CD4-positive, alpha-beta T cell treated with Interleukin-17A for 4 hours (primary cell): ENCODE data around the gene SIDT2.
"Not testable (repeated sequence)": the region's sequence is repeated elsewhere in the genome, so short reads cannot be mapped to it uniquely, and the experiment has no call there.

Source experiments
- DNase-seq: peaks from one replicate; pipeline ENCODE4 v3.0.0-alpha.2; 2020; ENCODE audit warnings: mixed read lengths

Gene SIDT2

DNA sequence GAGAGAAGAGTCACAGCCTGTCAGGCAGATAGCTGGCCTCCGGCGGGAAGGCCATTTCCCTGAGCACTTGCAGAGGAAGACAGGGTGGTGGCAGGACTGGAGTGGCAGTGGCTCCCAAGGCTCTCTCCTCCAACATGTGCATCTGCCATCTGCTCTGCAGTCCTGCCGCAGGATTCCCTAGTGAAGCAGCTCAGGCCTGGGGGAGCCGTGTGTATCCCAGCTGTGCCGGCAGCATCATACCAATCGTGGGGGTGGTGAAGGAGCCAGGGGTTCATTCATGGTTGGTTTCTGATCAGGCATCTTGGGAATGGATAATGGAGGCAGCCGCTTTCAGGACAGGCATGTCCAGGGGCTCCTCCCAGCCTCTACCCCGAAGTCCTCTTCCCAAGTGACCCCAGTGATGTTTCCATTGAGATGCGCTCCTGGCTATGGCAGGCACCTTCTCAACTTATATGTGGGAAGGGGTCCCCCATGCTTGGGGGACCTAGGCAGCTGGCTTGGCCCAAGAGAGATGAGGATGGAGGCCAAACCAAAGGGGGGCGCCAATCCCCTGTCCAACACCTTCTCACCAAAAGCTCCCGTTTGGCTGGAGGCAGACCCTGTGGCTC, 26.8 kb downstream of the SIDT2 start:
- no peak for DNase-seq

GRCh38 chr11:117206111-117206510, 27.6 kb downstream of the SIDT2 start:
- not testable (repeated sequence) for DNase-seq

- not testable (repeated sequence) for DNase-seq
Observed at GRCh38 chr11:117206859-117207258, 28.3 kb downstream of the SIDT2 start.

DNA sequence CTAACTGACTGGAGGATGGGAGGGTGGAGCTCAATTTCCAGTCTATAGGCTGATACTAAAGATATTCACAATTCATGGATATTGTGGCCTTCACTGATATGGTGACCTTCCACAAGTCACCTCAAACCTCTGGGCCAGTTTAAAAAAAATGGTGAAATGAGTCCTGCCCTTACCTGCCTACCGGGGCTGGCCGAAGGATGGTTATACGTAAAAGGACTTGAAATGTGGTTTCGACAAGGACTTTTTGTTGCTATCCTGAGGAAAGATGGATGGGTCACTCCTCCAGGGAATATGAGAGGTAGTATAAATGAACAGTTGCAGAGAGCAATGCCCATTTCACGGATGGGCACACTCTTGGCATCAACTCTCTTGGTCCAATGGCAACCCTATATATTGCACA, 28.9 kb downstream of the SIDT2 start:
- not testable (repeated sequence) for DNase-seq

DNA sequence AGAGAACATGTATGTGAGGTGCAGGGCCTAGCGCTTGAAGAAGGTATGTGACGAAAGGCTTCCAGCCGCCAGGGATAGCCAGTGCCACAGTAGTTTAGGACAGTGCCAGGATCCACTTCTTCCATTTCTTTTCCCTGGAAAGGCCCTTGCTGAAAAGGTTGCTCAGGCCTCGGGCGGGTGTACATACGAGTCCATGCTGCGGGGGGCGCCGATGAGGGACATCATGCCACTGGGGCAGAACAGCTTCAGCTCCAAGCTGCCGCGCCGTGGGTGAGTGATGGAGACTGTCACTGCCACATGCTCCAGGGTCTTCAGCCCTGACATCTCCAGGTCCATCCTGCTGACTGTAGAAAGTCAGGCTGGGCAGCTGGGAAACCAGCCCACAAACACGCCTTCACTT, 30.2 kb downstream of the SIDT2 start:
- not testable (repeated sequence) for DNase-seq

DNA sequence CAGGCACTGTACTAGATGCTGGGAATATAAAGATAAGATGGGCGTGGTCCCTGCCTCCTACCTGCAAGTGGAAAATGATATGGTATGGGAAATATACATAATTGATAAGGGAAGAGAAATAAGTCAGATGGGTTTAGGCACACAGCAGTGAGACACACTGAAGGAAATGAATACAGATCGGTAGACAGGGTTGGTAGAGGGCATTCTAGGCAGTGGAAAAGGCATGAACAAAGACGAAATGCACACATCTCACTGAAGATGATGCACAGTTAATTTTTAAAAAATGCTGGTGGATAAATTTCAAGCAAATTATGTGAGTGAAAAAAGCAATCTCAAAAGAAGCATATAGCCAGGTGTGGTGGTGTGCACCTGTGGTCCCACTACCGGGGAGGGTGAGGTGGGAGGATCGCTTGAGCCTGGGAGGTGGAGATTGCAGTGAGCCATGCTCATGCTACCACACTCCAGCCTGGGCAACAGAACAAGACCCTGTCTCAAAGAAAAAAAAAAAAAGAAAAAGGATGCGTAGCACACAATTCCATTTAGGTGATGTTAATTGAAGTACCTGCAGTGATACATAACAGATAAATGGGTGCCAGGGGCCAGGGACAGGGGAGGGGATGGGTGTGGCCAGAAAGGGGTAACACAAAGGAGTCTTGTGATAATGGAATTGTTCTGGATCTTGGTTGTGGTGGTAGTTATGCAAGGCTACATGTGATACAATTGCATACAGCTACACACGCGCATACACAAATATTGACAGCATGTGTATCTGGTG, 31.0 kb downstream of the SIDT2 start:
- not testable (repeated sequence) for DNase-seq

DNA sequence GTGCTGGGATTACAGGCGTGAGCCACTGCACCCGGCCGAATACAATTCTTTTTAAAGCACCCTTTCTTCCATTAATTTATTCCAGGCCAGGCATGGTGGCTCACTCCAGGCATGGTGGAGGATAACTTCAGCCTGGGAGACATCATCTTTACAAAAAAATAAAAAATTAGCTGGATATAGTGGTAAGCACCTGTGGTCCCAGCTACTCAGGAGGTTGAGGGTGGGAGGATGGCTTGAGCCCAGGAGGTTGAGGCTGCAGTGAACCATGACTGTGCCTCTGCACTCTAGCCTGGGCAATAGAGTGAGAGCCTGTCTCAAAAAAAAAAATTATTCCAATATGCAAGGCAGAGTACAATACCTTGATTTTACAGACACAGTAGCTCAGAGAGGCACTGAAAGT, 32.1 kb downstream of the SIDT2 start:
- DNase-seq: no peak

DNA sequence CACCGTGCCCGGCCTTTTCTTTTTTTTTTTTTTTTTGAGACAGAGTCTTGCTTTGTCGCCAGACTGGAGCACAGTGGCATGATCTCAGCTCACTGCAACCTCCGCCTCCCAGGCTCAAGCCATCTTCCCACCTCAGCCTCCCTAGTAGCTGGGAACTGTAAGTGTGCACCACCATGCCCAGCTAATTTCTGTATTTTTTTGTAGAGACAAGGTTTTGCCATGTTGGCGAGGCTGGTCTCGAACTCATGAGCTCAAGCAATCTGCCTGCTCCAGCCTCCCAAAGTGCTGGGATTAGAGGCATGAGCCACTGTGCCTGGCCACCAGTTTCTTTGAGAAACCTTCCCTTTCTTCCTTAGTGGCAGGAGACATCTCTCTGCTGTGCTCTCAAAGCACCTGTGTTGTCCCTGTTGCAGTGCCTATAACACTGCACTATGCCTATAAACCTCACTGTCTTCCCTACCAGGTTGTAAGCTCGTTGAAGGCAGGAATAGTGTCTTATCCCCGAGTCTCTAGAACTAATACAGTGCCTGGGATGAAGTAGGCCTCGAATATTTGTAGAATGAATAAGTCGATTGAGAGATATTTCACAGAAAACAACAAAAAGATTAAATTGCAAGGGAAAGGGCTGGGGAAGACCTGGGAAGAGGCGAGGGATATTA, 34.3 kb downstream of the SIDT2 start:
- no peak for DNase-seq

DNA sequence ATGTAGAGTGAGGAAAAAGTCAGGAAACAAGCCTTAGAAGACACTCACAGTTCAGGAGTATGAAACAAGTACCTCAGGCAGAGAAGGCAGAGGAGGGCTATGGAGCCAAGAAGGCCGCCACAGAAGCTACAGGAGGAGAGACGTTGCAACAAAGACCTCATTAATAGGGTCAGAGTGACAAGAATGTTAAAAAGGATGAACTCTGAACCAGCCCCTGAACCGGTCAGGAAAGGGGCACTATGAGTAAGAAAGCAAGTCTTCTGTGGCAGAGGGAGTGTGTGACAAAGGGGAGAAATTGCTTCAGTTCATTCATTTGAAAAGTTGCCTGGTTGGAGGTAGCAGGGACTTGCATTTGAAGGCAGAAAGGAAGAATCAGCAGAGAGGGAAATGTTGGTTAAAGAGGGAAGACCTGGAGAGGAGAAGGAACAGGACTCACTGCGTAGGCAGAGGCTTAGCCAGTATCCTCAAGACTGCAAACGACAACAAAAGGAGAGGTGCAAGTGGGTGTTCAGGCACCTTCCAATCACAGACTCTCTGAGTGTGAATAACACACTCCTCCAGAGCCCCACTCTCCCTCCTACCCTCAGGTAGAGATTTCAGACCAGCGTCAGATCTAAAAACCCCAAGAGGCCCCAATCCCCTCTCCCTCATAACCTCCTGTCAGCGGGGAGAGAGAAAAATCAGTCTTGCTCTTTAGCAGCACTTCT, 36.0 kb downstream of the SIDT2 start:
- DNase-seq: no peak

GRCh38 chr11:117217141-117218084, 38.9 kb downstream of the SIDT2 start:
- no peak for DNase-seq

DNA sequence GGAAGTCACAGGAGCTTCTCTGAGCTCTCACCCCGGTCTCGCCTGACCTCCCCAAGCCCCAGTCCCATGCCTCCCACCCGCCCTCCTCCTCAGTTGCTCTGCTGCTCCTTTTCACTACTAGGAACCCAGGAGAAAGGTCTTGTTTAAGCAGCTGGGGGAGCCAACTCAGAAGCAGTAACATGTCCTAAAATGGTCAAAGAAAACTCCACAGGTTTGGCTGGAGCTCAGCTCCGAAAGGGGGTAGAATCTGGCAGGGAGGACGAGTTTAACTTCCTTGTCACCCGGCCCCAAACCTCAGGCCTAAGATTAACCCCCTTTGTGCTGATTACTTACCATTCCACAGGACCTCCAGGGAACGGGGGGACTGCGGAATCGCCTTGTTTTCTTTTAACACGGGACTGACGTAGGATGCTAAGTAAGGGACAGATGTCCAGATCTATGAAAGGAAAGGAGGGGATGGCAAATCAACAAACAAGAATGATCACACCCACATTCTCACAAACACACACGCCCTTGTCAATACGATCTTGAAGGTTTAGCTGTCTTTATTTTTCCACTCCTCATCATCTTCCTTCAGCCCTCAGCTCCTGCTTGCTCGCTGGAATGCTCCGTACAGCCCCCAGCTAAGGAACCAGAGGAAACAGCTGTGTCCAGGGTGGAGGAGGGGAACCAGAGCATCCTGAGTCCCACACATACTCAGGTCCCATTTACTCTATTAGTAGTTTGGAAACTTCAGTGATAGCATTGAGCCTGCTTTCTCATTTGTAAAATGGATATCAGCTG, 39.8 kb downstream of the SIDT2 start:
- DNase-seq: no peak

DNA sequence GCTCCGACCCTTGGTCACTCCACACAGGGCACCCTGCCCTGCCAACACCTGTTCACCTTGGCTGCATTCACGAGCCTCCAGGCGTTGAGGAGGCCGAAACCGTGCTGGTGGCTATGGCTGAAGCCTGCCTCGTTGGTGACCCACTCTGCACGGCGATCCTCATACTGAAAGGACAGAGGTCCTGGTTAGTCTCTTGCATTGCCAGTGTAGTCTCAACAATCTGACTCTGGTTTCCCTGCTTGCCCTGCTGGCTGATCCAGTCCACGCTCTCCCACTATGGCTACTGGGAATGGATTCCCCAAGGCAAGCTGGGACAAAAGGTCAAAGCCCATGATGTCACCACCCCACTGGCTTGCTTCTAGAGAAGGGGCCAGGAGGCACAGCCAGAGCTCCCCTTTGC, 40.5 kb downstream of the SIDT2 start:
- no peak for DNase-seq

DNA sequence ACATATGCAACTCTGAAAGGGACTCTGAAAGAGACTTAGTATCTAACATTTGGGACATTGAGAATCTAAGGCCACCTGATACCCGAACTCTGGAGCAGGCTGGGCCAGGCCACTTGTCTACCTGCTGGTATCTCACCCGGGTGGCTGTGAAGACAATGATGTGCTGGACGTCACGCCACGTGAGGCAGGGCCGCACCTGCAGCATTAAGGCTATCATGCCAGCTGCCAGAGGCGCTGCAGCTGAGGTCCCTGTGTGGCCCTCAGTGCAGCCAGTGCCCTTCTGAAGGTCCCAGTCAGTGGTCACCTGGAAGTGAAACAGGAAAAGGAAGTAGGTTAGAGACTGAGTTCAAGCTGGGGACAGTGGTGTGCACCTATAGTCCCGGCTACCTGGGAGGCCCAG, 40.9 kb downstream of the SIDT2 start:
- no peak for DNase-seq

DNA sequence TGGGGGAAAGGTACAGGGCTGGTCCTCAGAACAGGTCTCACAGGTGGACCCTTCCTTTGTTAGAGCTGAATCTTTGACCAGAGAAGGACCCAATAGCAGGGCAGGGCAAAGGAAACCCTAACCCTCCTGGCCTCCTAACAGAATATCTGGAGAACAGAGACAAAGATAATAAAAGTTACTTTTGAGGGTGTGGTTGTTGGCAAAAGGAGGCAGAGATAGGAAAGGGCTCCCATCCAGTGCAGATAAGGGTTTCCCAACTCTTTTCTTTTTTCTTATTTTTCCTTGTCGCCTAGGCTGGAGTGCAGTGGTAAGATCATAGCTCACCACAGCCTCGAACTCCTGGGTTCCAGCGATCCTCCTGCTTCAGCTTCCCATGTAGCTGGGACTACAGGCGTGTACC, 41.5 kb downstream of the SIDT2 start:
- DNase-seq: no peak

GRCh38 chr11:117220568-117220967, 42.0 kb downstream of the SIDT2 start:
- no peak for DNase-seq

DNA sequence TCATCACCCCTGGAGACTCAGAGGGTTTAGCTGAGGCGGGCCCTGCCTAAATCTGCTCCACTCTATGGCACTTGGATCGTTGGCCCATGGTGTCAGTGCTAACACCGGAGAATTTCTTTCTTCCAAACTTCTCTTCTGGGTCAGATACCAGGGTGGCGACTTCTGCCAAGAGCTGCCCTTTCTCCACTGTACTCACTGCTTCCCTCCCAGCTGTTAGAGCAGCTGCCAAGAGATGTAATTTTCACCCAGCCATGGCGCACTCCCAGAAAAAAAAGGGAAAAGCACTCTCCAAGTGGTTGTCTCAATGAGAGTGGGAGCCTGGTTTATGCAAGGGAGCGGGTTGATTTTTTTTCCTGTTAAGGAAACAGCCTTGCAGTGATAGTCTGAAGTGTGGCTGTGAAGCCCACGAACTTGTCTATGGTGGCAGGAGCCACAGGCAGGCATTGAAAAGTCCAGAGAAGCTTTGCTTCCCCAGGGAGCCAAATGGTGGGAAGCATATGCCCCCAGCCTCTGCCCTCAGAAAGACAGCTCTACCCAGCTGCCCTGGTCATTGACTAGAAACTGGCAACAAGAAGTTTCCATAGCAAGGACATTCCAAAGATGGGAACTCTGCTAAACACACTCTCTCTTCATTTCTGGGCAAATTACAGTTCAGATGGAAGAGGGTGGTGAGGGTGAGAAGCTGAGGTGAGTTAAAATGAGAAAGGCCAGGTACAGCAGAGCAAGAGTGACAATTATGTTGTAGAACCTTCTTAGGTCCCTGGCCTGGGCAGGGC, 42.6 kb downstream of the SIDT2 start:
- DNase-seq: no peak

DNA sequence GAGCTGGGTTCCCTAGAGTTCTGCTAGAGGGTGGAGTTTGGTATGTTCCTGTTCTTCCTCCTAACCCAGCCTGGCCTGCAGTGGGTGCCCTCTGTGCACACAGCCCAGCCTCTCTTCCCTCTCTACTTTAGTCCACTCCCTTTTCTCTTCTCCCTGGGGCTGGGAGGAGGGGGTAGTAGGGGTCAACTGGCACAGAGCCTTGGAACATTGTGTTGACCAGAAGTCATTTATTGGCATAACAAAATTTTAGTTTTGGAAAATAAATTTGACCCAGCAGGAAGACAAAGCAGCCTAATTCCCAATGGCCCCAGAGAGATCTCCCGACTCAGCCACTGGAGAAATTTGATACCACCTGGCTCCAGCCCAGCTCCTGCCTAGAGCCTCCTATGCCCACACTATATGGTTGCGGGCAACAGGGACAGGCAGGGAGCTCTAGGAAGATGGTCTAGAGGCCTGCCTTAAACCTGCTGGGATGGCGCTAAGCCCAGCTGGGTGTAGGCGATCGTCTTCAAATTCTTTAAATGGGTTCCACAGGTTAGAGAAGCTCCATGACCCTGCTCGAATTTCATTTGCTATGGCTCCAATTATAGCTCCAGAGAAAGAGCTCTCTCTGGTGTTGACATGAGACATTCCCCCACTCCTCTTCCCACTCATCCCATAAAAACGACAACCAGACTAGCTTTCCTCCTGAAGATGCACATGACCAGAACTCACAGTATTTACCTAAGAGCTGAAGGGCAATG, 43.4 kb downstream of the SIDT2 start:
- no peak for DNase-seq

GRCh38 chr11:117222991-117223740, 44.6 kb downstream of the SIDT2 start:
- no peak for DNase-seq
